DND-41 (cell line): ENCODE measurements around the gene NHLRC2.

Experiments used
- CTCF ChIP-seq: IDR thresholded peaks from 2 replicates; pipeline ENCODE4 v1.5.1; 2012; ENCODE audit warnings: borderline replicate concordance, low read length, moderate library complexity, mild to moderate bottlenecking; ENCODE audit not compliant: poor library complexity, severe bottlenecking; ENCODE audit errors: extremely low read depth
- EZH2 ChIP-seq: IDR thresholded peaks from 3 replicates; pipeline ENCODE4 v1.6.1; 2012; ENCODE audit warnings: borderline replicate concordance, low read depth, mild to moderate bottlenecking, moderate library complexity, low read length, inconsistent platforms; ENCODE audit not compliant: severe bottlenecking

- TF ChIP-seq CTCF (no peak), EZH2 (no peak)
Measured at GRCh38 chr10:113912582-113912981, 58.1 kb downstream of the NHLRC2 start.
